HG03469 (cell line): ENCODE data around the gene MEG3.

ENCODE experiments used
- ATAC-seq: cut with Tn5 transposase; IDR thresholded peaks from one replicate; pipeline ENCODE4 v1.9.1; 2021; ENCODE audit warnings: mild to moderate bottlenecking, moderate library complexity, moderate number of reproducible peaks; ENCODE audit not compliant: unreplicated experiment

Gene MEG3

DNA sequence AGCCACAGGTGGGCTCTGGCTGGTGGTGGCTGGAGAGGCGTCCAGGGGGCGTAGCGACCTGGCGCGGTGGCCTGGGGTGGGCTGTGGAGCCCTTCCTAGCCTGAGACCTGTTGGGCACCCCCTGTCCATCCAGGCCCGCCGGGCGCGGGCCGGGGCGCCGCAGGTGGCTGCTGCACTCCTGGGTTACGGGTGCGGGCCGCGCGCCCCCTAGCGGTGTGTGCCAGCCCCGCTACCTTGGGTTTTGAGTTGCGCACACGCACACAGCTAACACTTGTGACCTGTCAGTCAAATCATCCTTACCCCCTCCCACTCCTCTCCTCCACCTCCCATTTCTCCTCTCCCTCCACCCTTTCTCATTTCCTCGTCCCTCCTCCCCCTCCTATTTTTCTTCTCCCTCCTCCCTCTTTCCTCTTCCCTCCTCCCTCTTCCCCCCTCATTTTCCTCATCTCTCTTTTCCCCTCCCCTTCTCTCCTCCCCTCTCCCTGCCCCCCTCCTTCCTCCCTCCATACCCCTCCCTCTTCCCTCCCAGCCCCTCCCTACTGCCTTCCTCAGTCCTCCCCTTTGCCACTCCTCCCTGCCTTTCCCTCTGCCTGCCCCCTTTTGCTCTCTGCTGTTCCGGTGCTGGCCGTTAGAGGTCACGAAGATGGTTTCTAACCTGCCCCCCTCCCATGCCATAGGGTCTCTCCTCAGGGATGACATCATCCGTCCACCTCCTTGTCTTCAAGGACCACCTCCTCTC is 2.3 kb downstream of the MEG3 start:
- no peak for ATAC-seq

DNA sequence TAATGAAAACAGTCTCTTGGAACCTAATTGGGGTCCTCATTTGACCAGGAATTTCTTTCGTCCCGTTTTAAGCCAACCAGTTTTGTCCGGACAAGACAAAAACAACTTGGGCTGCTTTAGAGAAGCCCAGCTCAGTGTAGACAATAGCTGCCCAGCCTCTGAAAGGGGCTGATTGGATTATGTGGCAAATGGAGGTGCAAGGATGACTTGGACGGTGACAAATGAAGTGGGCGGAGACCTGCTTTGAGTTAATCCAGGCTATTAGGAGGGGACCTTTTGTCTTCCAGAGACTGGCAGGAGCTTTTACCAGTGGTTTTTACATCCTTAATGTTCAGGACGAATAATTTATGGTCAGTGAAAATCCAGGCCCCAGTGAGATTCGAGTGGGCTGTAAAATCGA is 4.8 kb downstream of the MEG3 start:
- ATAC-seq = no peak

DNA sequence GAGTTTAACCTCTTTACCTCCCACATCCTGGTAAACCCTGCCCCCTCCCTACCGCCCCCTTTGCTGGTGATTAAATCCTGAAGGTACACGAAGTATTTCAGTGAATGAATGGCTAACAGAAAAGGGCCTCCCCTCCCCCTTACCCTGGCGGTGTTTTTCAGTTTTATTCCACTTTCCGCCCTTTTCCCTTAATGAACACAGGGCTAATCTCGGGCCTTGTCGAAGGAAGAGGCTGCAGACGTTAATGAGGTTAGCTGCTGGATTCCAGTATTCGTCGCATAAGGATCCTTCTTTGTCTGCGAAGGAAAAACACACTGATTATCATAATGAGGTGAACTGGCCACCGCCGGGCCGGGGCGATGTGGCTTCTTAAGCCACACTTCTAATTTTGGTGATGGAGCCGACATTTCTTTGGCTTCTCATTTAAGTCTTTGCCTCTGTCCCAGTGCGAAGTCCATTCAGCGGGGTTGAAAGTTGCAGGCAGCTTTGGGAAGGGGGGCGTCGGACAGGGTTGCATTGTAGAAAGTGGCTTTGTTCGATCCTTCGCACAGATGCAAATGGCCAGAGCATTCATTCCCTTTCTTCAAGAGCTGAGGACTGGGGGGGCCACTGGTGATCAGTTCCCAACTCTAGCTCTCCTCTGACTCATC is 6.5 kb downstream of the MEG3 start:
- ATAC-seq = no peak

DNA sequence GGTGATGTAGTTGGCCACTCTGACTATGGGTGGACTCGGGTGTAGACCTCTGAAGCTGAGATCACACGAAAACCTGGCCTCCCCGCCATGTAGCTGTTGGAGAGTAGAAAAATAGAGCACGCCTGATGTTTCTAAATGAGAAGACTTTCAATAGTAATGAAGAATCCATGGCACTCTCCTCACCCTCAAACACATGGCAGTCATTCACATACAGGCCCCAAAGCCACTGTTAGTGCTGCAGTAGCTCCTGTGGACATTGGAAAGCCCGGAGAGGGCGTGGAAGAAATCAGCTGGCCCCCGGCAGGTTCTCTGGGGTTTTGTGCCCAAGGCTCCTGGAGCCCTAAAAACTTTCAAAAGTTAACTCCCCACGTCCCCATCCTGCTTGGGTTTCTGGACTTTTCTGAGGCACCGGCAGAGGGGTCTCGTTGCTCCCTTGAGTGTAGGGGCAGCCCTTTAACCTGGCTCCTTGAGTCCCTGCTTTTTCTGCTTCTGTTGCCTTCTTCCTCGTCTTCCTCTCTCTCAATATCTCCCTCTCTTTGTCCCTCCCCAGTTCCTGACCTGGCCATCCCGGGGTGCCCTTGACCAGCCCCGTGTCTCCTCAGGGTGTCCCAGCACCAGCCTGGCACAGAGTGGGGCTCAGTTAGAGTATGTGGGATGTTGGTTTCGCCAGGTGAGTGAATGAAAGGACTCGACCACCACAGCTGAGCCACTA is 8.3 kb downstream of the MEG3 start:
- no peak for ATAC-seq

DNA sequence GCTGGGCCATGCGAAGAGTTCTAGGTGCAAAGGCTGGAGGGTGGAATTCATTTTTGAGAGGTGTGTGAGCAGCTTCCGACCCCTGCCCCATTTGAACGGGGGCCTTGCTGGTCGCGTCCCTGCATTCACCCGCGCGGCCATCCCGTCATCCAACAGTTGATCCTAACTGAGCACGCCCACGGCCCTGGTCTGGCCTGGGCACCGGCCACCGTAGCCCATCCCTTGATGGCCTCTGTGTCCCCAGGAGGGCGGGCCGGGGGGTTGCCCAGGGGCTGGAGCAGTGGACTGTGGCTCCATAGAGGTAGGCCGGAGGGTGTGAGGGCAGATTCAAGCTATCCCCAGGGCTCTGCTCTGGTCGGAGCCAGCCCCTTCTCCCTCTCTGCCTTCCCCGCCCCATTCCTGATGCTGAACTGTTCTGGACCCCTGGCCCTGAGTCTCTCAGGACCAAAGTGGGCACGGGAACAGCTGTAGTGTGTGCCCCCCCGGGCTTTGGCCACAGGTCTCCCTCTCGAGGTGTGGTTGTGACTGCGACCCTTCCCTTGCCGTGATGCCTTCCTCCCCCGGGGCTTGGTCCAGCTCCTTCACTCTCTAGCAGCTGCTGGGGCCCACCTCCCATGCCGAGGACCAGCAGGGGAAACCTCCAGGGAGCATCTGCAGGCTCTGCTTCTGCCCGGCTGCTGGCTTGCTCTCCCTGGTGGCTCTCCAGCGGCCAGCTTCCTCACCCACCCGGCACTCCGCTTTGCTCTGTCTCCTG is 9.1 kb downstream of the MEG3 start:
- no peak for ATAC-seq

DNA sequence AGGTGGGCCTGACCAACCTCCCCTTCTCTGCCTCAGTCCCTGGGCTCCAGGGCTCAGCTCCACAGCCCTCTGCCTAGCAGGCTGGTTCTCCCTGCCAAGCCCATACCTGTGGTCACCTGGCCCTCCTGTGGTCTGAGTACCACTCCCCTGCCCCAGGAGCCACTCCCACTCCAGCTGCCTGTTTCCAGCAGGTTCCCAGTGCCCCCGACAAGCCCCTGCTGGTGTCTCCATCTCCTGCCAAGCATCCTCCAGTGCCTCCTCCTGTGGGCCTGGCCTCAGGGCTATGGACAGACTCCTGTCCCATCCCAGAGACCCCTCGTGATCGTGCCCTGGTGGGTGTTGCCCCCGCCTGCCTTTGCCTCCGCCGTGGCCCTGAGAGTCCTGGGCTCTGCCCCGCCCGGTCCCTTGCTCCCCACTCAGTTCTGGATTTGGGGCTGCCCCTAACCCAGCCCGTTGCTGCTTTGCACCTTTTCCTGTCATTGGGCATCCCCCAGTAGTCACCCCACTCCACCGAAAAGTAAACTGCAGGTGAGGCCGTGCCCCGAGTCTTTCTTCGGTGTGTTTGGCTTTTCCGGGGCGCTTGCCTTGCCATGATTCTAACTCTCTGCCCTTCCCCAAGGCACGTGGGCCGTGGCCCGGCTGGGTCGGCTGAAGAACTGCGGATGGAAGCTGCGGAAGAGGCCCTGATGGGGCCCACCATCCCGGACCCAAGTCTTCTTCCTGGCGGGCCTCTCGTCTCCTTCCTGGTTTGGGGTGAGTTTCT is 9.8 kb downstream of the MEG3 start:
- no peak for ATAC-seq

DNA sequence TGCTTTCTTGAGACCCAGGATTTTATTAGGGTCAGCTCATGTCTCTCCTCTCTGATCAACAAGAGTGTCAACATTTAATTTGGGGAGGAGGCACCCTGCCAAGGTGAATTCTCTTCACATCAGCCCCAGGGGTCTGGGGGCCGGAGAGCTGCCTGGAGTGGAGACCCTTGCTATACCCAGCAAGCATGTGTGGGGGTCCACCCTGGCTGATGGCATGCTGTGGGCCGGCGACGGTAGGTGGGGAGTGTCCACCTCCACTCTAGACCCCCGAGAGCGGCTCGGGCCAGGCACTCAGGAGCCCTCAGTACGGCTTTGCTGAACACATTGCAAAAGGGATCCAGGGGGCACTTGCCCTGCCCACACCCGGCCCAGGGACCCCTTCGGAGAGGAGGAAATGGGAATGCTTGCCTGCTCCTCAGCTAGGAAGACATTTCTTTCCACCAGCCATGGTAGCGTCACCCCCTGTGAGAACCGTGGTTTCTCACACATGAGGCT is 10.4 kb downstream of the MEG3 start:
- no peak for ATAC-seq

DNA sequence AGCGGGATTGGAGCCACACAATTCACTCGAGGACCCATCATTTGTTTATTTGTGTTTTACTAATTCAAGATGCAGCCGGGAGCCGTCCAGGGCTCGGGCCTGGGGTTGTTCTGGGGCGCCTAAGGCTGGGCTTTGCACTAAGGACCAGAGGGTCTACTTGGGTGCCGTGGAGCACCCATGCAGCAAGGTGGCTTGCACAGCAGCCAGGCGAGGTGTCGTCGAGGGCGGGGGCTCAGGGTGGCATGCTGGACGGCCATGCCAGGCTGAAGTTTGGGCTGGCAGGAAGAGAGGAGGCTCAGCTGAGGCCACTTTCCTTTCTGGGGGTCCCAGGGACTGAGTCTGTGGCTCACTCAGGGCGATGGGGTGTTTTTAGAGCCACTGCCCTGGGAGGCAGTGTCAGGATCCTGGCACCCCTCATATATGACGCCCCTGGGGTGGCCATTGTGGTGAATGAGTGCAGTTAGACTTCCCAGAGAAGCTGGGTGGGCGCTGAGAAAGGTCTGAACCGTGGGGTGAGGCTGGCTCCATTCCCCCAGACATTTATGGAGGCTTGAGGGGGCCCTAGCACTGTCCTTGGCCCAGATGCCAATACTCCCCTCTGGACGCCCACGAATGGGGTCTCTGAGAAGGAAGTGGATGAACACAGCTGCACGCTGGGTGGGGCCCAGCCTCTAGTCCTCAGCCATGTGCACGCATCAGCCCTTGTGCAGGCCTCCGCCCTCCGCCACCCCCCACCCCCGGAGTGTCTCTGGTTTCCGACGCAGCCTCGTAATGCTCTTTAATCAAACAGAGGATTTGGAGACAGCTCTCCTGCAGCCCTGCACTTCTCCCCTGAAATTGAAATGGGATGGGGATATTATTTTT is 11.3 kb downstream of the MEG3 start:
- ATAC-seq = no peak

DNA sequence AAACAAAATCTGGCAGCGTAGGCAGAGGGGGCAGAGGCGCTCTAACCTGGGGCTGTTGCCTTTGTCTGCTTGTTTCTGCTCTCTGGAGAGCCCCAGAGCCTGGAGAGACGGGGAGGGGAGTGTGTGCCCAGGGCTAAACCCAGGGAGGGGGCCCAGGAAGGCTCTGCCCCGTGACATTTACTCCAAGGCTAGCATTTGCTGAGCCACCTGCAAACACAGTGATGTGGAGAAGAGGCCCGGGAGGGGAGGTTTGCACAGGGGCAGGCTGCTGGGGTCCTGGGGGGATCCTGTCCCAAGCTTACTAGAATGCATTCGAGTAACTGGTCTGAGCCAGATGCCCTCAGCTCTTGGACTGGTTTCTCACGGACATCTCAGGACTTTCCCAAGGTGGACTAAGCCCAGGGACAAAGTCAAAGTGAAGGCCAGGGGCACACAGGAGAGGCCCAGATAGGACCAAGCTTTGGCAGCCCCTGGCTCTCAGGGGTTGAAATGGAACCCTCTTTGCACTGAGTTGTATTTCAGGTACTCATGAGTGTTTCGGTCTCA is 12.0 kb downstream of the MEG3 start:
- no peak for ATAC-seq

DNA sequence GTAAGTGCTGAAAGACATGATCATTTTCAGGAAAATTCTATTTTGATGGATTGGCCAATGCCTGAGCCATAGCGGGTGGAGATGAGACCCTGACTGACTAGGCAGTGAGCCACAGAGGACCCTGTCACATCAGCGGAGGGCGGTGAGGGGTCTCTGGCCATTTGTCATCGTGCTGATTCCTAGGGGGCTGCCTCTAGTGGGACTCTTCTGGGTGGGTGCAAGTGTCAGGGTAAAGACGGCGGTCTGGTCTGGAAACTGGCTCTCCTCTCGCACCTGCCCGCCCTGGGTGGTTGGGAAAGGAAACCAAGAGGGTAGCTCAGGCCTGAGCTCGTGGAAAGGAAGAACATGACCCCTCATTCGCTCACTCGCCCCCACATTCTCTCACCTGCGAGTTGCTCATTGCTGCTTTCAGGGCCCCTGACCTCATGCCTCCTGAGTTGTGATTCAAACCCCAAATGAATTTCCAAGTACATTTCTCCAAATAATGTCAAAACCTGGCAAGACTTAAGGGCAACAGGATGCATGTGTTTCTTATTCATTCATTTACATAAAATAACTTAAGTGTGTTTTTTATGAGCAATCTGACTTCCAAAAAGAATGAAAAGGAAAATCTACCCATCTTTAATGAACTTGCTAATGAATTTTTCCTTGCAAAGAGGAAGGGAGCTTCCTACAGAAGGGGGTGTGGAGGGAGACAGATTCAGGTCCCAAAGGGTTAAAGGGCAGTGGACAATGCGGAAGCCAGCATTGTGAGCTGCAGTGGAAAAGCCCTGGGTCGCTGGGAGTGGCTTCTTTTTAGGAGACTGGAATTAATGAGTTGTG is 12.8 kb downstream of the MEG3 start:
- no peak for ATAC-seq

DNA sequence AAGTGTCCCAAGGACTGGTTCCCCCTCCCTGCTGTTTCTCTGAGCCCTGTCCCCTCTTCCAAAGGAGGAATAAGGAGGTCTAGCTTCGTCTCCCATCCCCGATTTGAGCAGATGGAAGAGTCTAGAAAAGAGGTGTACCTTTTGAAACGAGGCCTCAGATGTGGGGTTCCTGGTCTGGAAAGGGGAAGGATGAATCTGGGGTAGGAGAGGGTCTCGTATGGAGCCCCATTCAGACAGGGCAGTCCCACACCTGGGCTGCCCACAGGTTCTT is 13.3 kb downstream of the MEG3 start:
- ATAC-seq = no peak

DNA sequence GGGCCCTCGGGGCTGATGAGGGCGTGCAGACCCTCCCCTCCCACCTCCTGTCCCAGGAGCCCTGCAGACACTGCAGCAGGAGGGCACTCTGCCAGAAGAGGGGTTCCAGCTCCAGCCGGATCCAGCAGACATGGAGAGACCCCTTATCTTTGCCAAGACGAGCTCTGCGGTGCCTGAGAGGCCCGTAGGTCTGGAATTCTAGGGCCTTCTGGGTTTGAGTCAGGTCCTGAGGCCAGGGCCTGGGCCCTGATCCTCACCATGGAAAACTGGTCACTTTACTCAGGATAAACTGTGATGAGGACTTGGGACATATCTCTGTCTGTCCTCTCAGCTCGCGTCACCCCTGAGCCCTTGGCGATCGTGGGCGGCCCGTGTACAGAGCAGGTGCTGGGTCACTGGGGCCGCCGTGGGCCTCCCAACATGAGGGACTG is 13.8 kb downstream of the MEG3 start:
- ATAC-seq = no peak

DNA sequence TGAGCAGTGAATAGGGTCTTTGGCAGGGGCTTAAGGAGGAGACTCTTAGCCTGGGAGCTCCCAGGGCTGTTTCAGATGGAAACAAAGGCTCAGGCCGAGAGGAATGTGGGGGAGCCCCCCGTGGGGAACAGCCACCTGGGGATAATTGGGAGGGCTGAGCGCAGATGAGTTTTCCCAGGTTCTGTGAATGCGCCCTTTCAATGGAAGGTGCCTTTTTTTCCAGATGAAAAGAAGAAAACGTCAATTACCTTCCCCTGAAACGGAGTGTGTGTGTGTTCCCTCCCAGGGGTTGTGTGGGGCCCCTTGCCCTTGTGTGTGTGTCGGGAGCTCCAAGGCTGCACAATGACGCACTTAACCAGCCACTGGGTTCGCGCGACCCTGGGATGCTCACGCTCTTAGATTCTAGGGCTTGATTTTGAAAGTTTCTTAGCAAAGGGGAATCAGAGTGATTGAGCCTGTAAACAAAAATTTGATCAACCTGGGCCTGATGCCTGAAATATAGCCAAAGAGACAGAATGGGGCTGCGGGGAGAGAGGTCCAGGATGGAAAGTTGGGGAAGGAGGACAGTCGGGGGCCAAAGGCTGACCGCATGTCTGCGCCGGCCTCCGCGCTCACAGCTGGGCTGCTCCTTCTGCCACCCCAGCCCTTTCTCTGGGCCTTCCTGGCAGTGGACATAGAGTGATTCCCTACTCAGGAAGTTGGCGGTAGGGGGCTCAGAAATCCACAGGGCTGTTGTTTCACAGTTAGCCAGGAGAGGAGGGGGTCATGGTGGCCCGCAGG is 14.6 kb downstream of the MEG3 start:
- ATAC-seq = no peak

DNA sequence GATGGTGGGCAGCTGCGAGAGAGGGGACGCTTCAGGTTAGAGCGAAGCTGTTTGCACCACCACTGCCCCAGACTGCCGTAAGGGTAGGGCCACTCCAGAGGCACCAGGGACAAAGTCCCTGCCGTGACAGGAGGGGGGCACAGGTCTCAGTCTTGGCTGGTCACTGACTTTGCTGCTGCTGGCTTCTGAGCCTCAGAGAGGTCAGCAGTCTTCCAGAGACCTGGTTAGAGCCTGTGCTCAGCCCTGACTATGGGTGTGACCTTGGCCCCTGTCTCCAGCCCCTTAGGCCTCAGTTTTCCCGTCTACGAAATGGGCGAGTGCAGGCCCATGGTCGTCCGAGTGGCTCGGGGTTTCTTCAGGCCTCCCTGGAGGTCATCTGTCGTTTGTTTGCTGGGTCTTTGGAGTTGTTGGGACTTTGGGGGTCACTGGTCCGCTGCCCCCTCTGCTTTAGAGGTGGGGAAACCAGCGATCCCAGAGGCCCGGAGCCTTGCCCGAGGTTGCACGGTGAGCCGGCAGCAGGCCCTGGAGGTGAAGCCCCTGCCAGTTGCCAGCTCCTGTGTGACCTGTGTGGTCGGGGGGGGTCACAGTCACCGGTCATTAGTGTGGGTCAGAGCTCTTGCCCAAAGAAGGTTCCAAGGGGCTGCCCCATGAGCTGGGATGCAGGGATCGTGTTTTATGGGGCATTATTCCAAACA is 15.3 kb downstream of the MEG3 start:
- ATAC-seq = no peak

DNA sequence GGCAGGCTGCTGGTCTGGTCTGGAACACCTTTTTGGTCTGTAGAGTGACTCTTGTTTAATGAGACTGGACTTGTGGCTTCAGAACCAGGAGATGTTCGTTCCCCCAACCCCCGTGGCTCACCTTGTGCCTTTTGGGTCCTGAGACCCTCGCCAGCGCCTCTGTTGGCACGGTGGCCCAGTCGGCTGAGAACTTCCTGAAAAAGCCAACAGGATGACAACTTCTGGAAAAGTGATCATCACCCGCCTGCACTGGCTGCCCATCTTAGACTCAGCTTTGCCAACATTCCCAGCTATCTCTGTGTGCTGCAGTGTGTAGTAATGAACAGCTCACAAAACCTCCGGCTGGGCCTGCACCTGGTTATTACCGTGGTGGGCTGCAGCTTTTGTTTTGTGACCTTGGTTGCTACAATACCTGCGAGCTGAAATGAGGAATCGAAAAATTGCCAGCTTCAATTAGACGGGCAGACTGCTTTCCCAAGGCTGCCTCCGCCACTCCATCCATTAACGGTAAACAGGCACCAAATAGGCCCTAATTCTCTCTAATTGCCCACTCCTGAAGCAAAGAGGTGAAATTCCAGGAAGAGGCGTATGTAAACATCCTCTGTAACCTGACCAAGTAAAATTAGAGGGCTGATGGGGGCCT is 16.0 kb downstream of the MEG3 start:
- ATAC-seq = no peak

DNA sequence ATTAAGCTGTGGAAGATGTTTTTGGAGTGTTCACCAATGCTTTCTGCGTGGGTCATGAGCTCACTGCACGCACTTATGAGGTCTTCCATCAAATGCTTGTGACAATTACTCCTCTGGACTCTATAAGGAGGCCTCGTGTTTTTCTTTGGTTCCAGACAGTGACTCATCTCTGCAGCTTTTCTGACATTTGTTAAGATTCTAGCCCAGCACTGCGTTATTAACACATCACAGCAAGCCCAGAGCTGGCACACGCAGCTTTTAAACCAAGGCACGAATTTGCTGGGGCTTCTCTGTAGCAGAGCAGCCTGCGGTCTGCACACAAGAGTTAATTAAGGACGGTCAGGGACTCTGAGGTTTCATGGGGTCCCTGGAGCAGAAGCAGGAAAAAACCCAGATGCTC is 16.9 kb downstream of the MEG3 start:
- ATAC-seq = no peak

DNA sequence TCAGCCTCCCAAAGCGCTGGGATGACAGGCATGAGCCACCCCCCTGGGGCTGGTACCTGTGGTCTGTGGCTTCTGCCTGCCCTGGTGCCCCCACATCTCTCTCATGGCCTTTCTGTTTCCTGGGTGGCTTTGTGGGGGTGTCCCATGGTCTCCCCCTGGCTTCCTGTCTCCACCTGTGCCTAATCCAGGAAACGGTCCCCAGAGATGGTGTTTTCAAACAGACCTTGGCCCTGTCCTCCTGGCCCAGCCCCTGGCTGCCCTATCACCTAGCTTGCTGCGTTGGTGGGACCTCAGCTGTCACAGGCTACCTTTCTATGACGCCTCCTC is 18.1 kb downstream of the MEG3 start:
- no peak for ATAC-seq
